GM18858 (cell line): Measurements from ENCODE around the gene ACER2.
A peak's percentile ranks its signal among the peaks of the same experiment; 100 is the strongest.

Experiments used
- ATAC-seq: cut with Tn5 transposase; IDR thresholded peaks from one replicate; pipeline ENCODE4 v1.9.1; 2021; ENCODE audit not compliant: unreplicated experiment

ACER2 gene

GRCh38 chr9:19451240-19452087 lies 42.7 kb downstream of the ACER2 start:
- ATAC-seq, result peak; percentile 96

GRCh38 chr9:19456426-19456825 lies 47.6 kb downstream of the ACER2 start:
- ATAC-seq, result no peak

GRCh38 chr9:19456996-19457692 lies 48.3 kb downstream of the ACER2 start:
- peak; percentile 67 for ATAC-seq

- ATAC-seq, result no peak
These were observed 48.8 kb downstream of the ACER2 start for GRCh38 chr9:19457693-19458009.

- ATAC-seq, result no peak
These were observed 51.4 kb downstream of the ACER2 start for GRCh38 chr9:19460243-19460642.

- ATAC-seq, result no peak
These were observed 52.3 kb downstream of the ACER2 start for GRCh38 chr9:19461135-19461534.

GRCh38 chr9:19464061-19464763 lies 55.4 kb downstream of the ACER2 start:
- peak; percentile 4 for ATAC-seq

- peak; percentile 88 for ATAC-seq
These were observed 56.2 kb downstream of the ACER2 start for GRCh38 chr9:19464764-19465585.

GRCh38 chr9:19465586-19466279 lies 56.9 kb downstream of the ACER2 start:
- ATAC-seq, result no peak

GRCh38 chr9:19466280-19466639 lies 57.5 kb downstream of the ACER2 start:
- no peak for ATAC-seq

- no peak for ATAC-seq
These were observed 60.5 kb downstream of the ACER2 start for GRCh38 chr9:19469271-19469670.

- no peak for ATAC-seq
These were observed 61.8 kb downstream of the ACER2 start for GRCh38 chr9:19470567-19470966.

GRCh38 chr9:19470981-19471650 lies 62.3 kb downstream of the ACER2 start:
- ATAC-seq, result no peak

GRCh38 chr9:19471737-19472648 lies 63.2 kb downstream of the ACER2 start:
- ATAC-seq, result peak; percentile 66

- no peak for ATAC-seq
These were observed 64.8 kb downstream of the ACER2 start for GRCh38 chr9:19473605-19474004.

- ATAC-seq, result no peak
These were observed 71.1 kb downstream of the ACER2 start for GRCh38 chr9:19479874-19480273.

GRCh38 chr9:19480345-19480744 lies 71.5 kb downstream of the ACER2 start:
- no peak for ATAC-seq

- ATAC-seq, result no peak
These were observed 72.5 kb downstream of the ACER2 start for GRCh38 chr9:19481121-19481870.
